ENCODE data around the gene TMEM18. TPM values are rescaled to one million over a fixed set of nuclear protein-coding genes. Genes with fewer than 3 reads are reported as not detected.

TMEM18 gene
- total RNA-seq, 1 experiment from 2014 or later: 40.3 TPM

DNA sequence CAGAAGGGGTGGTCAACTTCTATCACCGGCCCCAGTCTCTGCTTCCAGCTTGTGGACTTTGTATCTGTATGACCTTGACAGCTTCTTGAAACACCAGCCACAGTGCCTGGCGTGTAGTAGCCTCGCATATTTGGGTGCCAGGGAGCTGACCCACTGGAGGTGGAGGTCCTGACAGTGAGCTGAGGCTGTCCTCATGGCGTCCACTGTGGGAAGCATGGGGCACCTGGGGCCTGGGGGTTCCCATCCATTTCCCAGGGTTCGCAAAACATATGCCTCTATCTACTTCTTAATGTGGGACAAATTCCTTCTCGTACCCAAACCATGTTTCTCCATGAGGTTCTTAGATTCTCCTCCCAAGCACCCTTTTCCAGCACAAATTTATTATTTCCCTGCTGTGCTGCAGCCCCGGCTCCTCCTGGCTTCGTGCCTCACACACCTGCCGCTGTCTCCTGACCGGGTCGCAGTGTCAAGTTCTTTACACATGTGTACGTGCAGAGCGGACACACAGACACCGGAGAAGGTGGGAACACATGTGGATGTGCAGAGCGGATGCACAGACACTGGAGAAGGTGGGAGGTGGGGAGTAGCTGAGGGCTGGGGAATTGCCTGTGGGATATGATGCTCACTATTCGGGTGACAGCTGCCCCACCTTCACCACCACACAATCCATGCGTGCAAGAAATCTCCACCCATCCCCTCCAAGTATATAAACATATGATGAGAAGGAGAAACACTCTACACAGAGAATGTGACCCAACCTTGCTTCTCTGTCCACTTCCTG is 23.4 kb downstream of the TMEM18 start:
- no peak for DNase-seq (ENCODE audit: extremely low read depth, low read depth)

GRCh38 chr2:652881-653480 is 24.2 kb downstream of the TMEM18 start:
- no peak for DNase-seq (ENCODE audit: extremely low read depth, low read depth)

DNA sequence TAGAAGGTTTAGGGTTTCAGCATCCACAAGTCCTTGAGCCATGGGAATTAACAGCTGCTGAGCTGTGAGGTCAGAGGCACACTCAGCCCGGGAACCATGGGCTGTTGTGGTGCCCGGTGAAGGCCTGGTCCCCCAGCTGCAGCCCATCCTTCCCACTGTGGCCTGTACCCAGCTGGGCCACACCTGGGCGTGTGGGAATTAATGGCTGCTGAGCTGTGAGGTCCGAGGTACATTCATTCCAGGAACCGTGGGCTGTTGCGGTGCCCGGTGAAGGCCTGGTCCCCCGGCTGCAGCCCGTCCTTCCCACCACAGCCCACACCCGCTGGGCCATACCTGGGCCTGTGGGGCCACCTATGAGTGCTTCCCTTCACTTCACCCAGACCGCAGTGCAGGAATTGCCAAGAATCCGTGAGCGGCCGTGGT is 25.2 kb downstream of the TMEM18 start:
- no peak for DNase-seq (ENCODE audit: extremely low read depth, low read depth)

DNA sequence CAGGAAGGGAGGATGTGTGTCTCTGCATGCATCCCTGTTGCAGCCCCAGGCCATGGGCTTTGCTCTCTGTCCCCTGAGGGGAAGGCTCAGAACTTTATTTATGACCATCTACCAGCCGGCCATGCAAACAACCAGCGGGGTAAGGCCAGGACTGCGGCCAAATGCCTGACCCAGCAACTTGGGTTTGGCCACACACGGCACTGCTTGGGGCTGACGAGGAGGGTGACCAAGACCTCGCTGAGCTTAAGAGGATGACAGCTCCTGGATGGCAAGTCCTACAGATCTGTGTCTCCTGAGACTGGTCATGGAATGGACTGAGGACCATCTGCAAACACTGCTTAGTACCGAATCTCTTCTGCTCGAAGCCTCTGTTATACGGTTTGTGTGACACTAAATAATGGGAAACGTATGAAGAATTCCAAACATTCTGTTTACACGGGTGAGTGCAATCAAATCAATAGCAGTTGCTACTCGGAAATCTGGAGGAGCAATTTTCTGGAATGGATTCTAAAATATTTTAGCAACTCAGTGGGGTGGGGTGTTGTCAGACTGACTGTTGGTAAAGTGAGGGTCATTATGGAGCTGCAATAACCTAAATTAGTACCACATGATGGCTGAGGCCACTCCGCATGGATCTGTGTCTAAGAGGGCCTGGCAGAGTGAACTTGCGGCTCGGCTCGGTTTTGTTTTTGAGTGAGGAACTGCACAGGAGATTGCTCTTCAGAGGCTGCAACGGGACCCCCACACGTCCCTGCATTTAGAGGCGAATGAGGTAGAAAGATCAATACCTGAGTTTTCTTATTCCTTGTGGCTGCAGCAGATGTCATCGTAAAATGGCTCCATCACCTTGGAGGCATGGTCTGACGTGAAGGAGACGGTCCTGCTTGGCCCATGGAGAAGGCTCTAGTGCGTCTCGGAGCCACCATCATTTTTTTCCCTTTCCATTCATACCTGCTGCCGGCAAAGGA is 26.6 kb downstream of the TMEM18 start:
- no peak for DNase-seq (ENCODE audit: extremely low read depth, low read depth)

GRCh38 chr2:649426-650342 is 27.5 kb downstream of the TMEM18 start:
- no peak for DNase-seq (ENCODE audit: extremely low read depth, low read depth)

- no peak for DNase-seq (ENCODE audit: extremely low read depth, low read depth)
Measured at GRCh38 chr2:648476-649424, 28.5 kb downstream of the TMEM18 start.

DNA sequence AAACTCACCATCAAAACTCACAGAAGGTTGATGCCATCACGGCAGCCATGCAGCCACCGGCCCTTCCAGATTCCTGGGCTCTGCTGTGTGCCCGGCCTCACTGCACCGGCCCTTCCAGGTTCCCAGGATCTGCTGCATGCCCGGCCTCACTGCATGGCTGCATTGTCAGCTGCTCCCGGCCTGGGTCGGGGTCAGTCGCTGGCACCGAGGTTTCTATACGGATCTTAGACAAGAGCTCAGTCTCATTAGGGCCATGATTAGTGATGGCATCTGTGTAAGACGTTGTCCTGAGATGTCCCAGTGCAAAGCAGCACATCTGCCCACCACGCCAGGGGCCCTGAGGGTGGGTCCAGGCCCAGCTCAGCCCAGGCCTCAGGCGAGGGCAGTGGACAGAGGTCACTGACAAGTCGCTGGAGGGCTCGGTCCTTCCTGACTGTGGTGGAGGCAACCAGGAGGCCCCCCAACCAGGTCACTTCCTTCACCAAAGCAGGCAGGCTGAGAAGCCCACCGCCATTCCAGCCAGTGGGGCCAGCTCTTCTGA is 29.4 kb downstream of the TMEM18 start:
- no peak for DNase-seq (ENCODE audit: extremely low read depth, low read depth)

DNA sequence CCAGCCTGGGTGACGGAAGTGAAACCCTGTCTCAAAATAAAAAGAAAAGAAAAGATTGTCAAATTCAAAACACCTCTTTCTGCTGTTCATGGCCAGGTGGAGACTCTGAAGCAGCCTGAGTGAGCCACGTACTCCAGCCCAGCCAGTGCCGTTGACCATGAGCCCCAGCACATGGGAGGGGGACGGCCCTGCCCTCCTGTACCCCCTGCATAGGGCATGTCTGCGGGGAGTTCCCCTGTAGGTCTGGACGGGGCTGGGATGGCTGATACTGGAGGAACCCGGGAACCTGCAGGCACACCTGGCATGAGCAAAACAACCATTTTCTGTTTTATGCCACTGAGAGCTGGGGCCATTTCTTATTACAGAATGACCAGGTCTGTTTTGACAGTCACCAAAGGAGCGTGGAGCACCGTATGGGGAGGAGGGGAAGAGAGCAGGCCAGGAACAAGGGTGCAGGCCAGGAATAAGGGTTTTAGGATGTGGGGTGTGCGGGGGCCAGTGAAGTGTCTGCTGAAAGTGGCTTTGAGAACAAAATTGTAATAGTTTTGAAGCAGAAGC is 30.1 kb downstream of the TMEM18 start:
- no peak for DNase-seq (ENCODE audit: extremely low read depth, low read depth)

DNA sequence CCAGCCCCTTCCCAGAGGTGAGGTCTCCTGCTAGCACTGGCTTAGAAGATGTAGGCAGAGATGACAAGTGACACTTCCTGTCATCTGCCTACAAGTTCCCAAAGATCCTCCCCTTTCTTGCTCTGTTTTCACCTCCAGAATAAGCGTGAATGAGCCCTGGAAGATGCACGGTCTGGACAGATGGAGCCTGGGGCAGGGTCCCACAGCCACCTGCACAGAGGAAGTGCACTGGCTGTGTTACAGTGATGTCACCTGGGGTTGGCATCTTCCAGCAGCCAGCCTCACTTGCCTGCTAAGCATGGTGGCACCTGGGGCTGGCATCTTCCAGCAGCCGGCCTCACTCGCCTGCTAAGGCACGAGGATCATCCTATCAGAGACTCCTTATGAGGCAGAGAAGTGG is 32.3 kb downstream of the TMEM18 start:
- no peak for DNase-seq (ENCODE audit: extremely low read depth, low read depth)

DNA sequence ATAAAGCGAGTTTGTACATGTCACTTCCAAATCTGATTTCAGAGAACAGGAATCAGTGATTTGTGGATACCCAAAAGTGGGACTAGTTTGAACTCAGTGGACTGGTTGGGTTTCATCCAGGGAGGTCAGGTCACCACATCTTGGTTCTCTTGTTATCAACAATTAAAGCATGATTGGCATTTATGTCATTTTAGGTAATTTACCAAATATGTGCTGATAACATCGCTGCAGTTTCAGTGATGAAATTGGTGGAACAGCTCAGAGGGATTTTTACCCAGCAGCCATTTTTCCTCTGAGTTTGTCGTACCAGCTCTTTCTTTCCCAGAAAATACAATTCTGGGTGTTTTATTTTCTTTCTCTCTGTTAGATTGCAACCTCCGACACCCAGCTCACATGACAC is 33.4 kb downstream of the TMEM18 start:
- no peak for DNase-seq (ENCODE audit: extremely low read depth, low read depth)

DNA sequence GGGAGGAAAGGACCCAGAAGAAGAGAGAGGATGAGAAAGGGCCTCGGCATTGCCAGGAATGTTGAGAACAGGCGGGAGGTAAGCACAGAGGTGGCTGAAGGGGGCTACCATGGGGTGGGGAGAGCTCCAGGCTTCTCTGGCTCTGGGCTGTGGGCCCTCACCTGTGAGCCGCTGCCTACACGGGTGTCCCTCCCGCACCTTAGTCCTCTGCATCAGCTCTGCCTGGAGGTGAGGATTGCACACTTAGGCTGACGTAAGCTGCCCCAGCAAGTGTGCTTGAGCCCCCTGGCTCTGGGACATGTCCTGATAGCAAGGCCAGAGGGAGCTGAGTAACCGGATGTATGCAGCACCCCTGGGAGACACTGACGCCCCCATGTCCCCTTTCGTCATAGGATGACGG is 33.9 kb downstream of the TMEM18 start:
- DNase-seq (ENCODE audit: extremely low read depth, low read depth): no peak

DNA sequence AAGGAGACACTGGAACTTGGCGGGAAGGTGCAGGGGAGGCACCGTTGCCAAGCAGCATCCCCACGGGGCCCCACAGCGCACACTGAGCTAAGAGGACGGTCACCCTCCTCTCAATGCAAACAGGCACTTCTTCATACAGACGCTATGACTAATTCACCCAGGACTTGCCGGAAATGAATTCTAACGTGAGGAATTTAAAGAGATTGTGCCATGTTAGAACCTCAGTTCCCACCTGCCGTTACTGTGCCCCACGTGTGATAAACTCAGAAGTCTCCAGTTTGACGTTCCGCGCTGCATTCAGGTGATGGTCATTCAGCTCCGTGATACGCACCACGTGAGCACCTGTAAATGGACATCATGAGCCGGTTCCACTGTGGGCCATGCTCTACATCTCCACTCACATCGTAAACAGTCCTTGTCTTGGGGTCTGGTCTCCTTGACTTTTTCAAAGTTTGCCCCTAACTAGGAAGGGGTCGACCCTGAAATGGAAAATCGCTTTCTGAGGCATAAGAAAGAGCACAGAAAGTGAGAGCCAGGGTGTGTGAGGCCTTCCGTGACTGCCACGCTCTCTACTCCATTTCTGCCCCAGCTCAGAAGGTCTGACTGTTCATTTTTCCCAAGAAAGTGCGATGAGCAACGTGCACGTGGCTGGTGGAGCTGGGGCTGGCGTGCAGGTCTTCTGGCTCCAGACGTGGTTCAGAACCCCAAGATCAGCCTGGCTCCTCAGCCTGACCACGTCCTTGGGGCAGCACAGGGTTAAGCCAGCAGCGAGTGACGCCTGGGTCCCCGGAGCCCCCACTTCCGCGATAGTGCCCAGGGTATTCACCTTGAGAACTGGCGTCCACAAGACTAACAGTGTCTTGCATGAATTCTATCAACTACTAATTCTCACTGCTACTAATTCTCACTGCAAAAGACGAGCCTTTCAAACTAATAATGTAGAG is 35.1 kb downstream of the TMEM18 start:
- no peak for DNase-seq (ENCODE audit: extremely low read depth, low read depth)

DNA sequence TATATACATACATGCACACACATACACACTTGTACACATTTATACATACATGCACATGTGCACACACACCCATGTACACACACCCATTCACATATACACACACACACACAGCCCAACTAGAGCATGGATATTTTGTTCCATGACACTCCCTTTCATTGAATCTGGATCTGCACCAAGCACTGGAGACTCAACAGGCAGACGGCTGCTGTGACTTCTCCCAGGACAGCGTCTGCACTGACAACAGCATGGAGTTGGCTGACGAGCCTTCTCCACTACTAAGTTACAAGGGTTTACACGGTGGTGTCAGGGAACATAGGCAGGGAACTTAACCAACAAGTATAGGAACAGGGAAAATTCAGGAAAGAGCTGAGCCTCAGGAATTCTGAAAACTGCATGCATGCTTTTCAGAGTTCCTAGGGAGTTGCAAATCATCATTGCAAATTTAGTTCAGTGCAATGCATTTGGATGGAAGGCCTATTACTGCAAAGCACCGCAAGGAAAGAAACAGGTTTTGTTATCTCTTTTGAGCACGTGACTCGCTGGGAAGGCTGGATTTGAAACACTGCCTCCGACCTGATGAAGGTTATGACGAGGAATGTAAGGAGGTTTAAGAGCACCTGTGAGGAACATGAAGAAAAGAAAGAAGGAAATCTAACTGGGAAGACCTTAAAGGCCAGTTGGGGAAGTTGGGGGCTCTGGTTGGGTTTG is 35.9 kb downstream of the TMEM18 start:
- DNase-seq (ENCODE audit: extremely low read depth, low read depth): no peak

DNA sequence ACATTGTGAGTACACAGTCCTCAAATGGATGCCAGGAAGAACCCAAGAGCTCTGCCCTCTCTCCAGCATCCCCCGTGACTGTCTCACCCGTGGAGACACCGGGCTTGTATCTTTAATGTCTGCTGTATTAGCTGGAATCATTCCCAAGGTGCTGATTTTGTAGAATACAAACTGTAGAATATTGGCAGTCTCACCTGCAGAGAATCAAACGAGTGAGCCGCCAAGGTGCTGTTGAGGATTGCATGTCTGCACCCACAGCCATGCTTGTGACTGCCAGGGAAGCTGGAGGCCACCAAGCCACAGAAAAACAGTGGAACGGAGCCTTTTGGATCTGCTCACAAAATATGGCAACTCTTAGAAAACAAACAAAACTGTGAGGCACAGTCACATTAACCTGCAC is 37.5 kb downstream of the TMEM18 start:
- DNase-seq (ENCODE audit: extremely low read depth, low read depth): no peak

DNA sequence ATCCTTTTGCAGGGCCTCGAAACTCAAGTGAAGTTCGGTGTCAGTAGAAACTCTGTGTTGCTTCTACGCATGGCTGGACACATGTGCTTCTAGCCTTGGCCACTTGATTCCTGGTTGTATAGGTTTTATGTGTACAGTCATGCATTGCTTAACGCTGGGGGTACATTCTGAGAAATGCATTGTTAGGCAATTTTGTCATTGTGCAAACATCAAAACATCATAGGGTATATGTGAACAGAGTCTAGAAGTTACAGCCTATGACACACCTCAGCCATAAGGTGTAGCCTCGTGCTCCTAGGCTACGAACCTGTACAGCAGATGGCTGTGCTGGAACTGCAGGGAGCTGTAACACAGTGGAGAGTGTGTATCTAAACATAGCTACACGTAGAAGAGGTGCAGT is 39.4 kb downstream of the TMEM18 start:
- no peak for DNase-seq (ENCODE audit: extremely low read depth, low read depth)

DNA sequence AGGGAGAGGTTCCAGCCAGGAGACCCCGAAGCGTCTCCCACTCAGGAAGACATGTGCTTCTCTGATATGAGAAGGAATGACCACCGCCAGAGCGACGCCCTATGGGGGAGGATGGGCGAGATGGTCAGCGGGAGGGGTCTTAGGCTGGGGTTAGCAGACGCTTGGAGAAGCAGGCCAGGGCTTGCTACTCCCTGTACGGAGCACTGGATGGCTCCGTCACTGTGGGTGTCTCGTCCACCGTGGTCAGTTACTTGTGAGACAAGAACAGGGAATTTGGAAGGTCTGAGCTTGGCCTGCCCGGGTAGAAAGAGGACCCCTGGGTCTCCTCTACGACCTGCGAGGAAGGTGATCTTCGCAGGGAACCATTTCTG is 39.8 kb downstream of the TMEM18 start:
- DNase-seq (ENCODE audit: extremely low read depth, low read depth): no peak
